Liver (tissue), 9 donors: ENCODE measurements around the gene BCAS1. TPM values are rescaled to one million over a fixed set of nuclear protein-coding genes. Genes with fewer than 3 reads are reported as not detected.

Experiments used
- DNase-seq: peaks from one replicate; pipeline ENCODE4 v3.0.0-alpha.2; 2017; ENCODE audit warnings: low spot score
- H3K27ac ChIP-seq, 2 donors: one replicate each; pipeline ENCODE4 v1.7.0; 2013; ENCODE audit warnings: inconsistent platforms in 2 of 2, low read length in 2 of 2, control low read depth in 1 of 2, low read depth in 1 of 2, mild to moderate bottlenecking in 1 of 2
- H3K27me3 ChIP-seq, 4 donors: one replicate each; pipeline versions ENCODE4 v1.6.1 to v1.7.0; 2013; ENCODE audit warnings: low read length in 3 of 4, inconsistent platforms in 1 of 4, mild to moderate bottlenecking in 1 of 4, moderate library complexity in 1 of 4; ENCODE audit not compliant: control insufficient read depth in 4 of 4, insufficient read depth in 4 of 4
- H3K36me3 ChIP-seq, 4 donors: one replicate each; pipeline versions ENCODE4 v1.6.1 to v1.7.0; 2013; ENCODE audit warnings: low read length in 3 of 4, mild to moderate bottlenecking in 3 of 4, low read depth in 1 of 4, moderate library complexity in 1 of 4; ENCODE audit not compliant: control insufficient read depth in 4 of 4, insufficient read depth in 3 of 4
- H3K4me1 ChIP-seq, 4 donors: one replicate each; pipeline versions ENCODE4 v1.6.1 to v1.7.0; 2013; ENCODE audit warnings: low read length in 3 of 4, mild to moderate bottlenecking in 3 of 4, moderate library complexity in 1 of 4; ENCODE audit not compliant: control insufficient read depth in 4 of 4, insufficient read depth in 4 of 4
- H3K4me3 ChIP-seq, 3 donors: one replicate each; pipeline versions ENCODE4 v1.6.1 to v1.7.0; 2013; ENCODE audit warnings: low read length in 3 of 3, control low read depth in 1 of 3, low read depth in 1 of 3, mild to moderate bottlenecking in 1 of 3
- H3K9ac ChIP-seq, 2 donors: one replicate each; pipeline ENCODE4 v1.7.0; 2013; ENCODE audit warnings: low read length in 2 of 2, mild to moderate bottlenecking in 2 of 2, moderate library complexity in 2 of 2, control low read depth in 1 of 2, low read depth in 1 of 2
- H3K9me3 ChIP-seq, 4 donors: one replicate each; pipeline versions ENCODE4 v1.6.1 to v1.7.0; 2013; ENCODE audit warnings: low read length in 3 of 4; ENCODE audit not compliant: control insufficient read depth in 4 of 4
- EGR1 ChIP-seq, 2 donors: IDR thresholded peaks; 2 replicates each; pipeline ENCODE4 v1.6.1; 2016 to 2018; ENCODE audit warnings: antibody characterized with exemption in 2 of 2, low read depth in 2 of 2
- FOXA2 ChIP-seq: IDR thresholded peaks from 2 replicates; pipeline ENCODE4 v1.6.1; 2016; ENCODE audit warnings: antibody characterized with exemption
- GABPA ChIP-seq, 2 donors: IDR thresholded peaks in 1 of 2; conservative IDR thresholded peaks in 1 of 2; 2 replicates each; pipeline ENCODE4 v1.6.1; 2016; ENCODE audit warnings: antibody characterized with exemption in 2 of 2, mild to moderate bottlenecking in 1 of 2, moderate library complexity in 1 of 2
- HNF4A ChIP-seq, 2 donors: conservative IDR thresholded peaks; 2 replicates each; pipeline ENCODE4 v1.6.1; 2016; ENCODE audit warnings: antibody characterized with exemption in 2 of 2, mild to moderate bottlenecking in 2 of 2
- HNF4G ChIP-seq: IDR thresholded peaks from 2 replicates; pipeline ENCODE4 v1.6.1; 2016; ENCODE audit warnings: antibody characterized with exemption
- JUND ChIP-seq, 2 donors: IDR thresholded peaks; 2 replicates each; pipeline ENCODE4 v1.6.1; 2016; ENCODE audit warnings: antibody characterized with exemption in 2 of 2
- MAX ChIP-seq: IDR thresholded peaks from 2 replicates; pipeline ENCODE4 v1.6.1; 2016; ENCODE audit warnings: antibody characterized with exemption
- NR2F2 ChIP-seq: IDR thresholded peaks from 2 replicates; pipeline ENCODE4 v1.6.1; 2016; ENCODE audit warnings: antibody characterized with exemption
- RAD21 ChIP-seq, 2 donors: IDR thresholded peaks; 2 replicates each; pipeline ENCODE4 v1.6.1; 2016; ENCODE audit warnings: antibody characterized with exemption in 2 of 2, mild to moderate bottlenecking in 2 of 2
- RXRA ChIP-seq, 2 donors: IDR thresholded peaks; 2 replicates each; pipeline ENCODE4 v1.6.1; 2017 to 2018; ENCODE audit warnings: antibody characterized with exemption in 2 of 2, mild to moderate bottlenecking in 1 of 2
- SP1 ChIP-seq: IDR thresholded peaks from 2 replicates; pipeline ENCODE4 v1.6.1; 2018; ENCODE audit warnings: antibody characterized with exemption, mild to moderate bottlenecking
- TAF1 ChIP-seq: conservative IDR thresholded peaks from 2 replicates; pipeline ENCODE4 v1.6.1; 2016; ENCODE audit warnings: antibody characterized with exemption, mild to moderate bottlenecking
- YY1 ChIP-seq: IDR thresholded peaks from 2 replicates; pipeline ENCODE4 v1.6.1; 2016; ENCODE audit warnings: antibody characterized with exemption, mild to moderate bottlenecking
- ZBTB33 ChIP-seq: IDR thresholded peaks from 2 replicates; pipeline ENCODE4 v1.6.1; 2016; ENCODE audit warnings: antibody characterized with exemption
- WGBS: extraction: QIAGEN DNeasy Blood & Tissue Kit; methylation state at CpG from one replicate; pipeline ENCODE4 v1.1.7; 2013; 5-methylcytosine and 5-hydroxymethylcytosine counted together
- polyA plus RNA-seq, 2 donors: library from polyadenylated mRNA; stranded (reverse) in 1 of 2; unstranded in 1 of 2; fragments of 200-250 nt in 1 of 2; fragments of >200 nt in 1 of 2; fragmentation: Nextera tagmentation in 1 of 2; extraction: Ambion mirVana in 1 of 2; gene quantifications; one replicate each; pipeline versions ENCODE4 v1.2.1 to v1.2.3, GENCODE V29; 2013 to 2015
- total RNA-seq, 2 donors: library from RNA; depleted of rRNA; stranded (reverse); fragments of >200 nt; gene quantifications; one replicate each; pipeline ENCODE4 v1.2.3, GENCODE V29; 2014
- TF ChIP-seq, protein P1 (sequence below): IDR thresholded peaks from 2 replicates; pipeline ENCODE4 v1.6.1; 2016; ENCODE audit warnings: antibody characterized with exemption
- TF ChIP-seq, protein P2 (sequence below): fragments of 150-350 bp; IDR thresholded peaks from 2 replicates; pipeline ENCODE4 v1.5.1; 2017; ENCODE audit warnings: improper control_type of control experiment, low read depth, low read length; ENCODE audit not compliant: missing input control
- TF ChIP-seq, protein P3 (sequence below): IDR thresholded peaks from 2 replicates; pipeline ENCODE4 v1.6.1; 2016; ENCODE audit warnings: antibody characterized with exemption, mild to moderate bottlenecking
- donor health status: healthy.
- donor health status: healthy.
- donor health status: healthy.
- donor health status: healthy.
- donor health status: healthy.

BCAS1 gene
- total and polyA plus RNA-seq, 4 donors, result under 0.01 to 0.93 (median 0.04) TPM

DNA sequence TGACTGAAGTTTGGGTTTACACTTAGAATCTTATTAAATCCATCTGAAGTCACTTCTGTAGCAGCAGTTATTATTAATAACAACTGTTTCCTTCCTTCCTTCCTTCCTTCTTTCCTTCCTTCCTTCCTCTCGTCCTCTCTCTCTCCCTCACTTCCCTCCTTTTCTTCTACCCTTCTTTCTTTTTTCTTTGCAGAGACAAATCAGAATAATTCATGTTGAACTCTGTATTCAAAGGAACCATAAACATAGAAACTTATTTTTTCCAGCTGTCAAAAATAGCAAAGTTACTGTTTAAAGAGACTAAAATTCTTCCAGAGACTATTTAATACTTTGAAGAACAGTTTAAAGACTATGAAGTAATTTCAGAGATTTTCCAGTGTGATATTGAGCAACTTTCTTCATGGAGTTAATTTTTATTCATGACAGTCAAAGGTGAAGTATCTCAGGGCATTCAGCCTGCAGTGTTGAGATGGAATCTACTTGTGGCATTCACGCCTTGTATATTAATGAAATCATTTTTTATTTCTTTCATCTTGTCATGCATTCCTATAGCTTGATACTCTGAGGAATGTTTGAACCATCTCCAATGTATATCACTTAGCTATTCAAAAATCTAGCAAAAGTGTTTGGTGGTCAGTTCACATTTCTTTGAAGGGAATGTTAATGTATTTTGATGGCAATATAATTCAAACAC lies 109.7 kb downstream of the BCAS1 start:
- no peaks in the 10 kb centered on the region for H3K36me3 ChIP-seq
- DNase-seq, result no peak
- H3K4me1 ChIP-seq, result peaks cover 0 to 5% (median 0%) of the 10 kb centered on the region in 4 donors
- H3K27me3 ChIP-seq, result no peaks in the 10 kb centered on the region
- H3K9ac ChIP-seq, result no peak overlapping the region
- no peaks in the 10 kb centered on the region for H3K9me3 ChIP-seq
- no peak overlapping the region for H3K4me3 ChIP-seq
- TF ChIP-seq FOXA2 (no peak), ZBTB33 (no peak), EGR1 (IDR thresholded peaks at IDR 0.05; ENCODE audit: low read depth in 2 of 2) (no peak), HNF4A (conservative IDR thresholded peaks at IDR 0.05) (peak in 1 of 2 donors; percentile 4)
- WGBS, result 52% methylated on average over 2 of the region's 2 CpGs
- H3K27ac ChIP-seq, result no peak overlapping the region

DNA sequence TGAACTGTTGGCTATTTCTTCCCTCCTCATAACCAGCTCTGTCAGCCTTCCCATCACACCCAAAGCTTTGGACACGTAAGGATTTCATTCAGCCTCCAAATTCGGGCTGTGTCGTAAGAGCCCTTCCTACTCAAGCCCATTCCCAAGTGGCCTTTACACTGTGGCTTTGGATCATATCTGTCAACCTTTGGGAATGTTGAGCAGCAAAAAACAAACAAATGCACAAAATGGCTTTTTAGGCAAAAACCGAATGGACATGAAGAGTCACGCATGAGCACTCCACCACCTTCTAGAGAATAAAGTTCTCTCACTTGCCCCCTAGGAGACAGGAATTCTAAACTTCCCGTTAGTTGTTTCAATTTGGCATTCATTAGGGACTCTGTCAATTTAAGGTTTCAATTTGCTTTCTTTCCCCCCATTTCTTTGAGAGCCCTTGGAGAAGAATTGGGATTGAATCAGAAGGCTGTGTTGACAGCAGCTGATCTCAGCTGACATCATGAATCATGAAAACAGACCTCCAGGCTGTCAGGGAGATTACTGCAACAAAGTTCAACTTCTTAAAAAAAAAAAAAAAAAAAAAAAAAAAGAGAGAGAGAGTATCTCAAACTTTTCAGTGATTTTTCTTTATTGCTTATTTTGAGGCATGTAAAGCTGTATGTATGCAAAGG lies 110.3 kb downstream of the BCAS1 start:
- Histone ChIP-seq H3K27me3 (no peaks in the 10 kb centered on the region), H3K36me3 (no peaks in the 10 kb centered on the region), H3K4me1 (peaks cover 0 to 5% (median 0%) of the 10 kb centered on the region in 4 donors), H3K4me3 (no peak overlapping the region), H3K9me3 (no peaks in the 10 kb centered on the region), H3K27ac (no peak overlapping the region), H3K9ac (no peak overlapping the region)
- WGBS, result 85% methylated on average over 6 of the region's 6 CpGs
- no peak for DNase-seq
- TF ChIP-seq YY1 (no peak), RAD21 (IDR thresholded peaks at IDR 0.05) (no peak), SP1 (no peak), JUND (IDR thresholded peaks at IDR 0.05) (no peak), EGR1 (IDR thresholded peaks at IDR 0.05; ENCODE audit: low read depth in 2 of 2) (no peak), FOXA2 (no peak), TAF1 (no peak), RXRA (IDR thresholded peaks at IDR 0.05) (no peak), GABPA (IDR thresholded peaks at IDR 0.05 in 1 of 2, conservative IDR thresholded peaks at IDR 0.05 in 1 of 2) (no peak), HNF4G (no peak), HNF4A (conservative IDR thresholded peaks at IDR 0.05) (no peak), ZBTB33 (no peak), MAX (no peak), NR2F2 (no peak)
- TF ChIP-seq, protein P1, sequence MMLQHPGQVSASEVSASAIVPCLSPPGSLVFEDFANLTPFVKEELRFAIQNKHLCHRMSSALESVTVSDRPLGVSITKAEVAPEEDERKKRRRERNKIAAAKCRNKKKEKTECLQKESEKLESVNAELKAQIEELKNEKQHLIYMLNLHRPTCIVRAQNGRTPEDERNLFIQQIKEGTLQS, result no peak
- TF ChIP-seq, protein P2, sequence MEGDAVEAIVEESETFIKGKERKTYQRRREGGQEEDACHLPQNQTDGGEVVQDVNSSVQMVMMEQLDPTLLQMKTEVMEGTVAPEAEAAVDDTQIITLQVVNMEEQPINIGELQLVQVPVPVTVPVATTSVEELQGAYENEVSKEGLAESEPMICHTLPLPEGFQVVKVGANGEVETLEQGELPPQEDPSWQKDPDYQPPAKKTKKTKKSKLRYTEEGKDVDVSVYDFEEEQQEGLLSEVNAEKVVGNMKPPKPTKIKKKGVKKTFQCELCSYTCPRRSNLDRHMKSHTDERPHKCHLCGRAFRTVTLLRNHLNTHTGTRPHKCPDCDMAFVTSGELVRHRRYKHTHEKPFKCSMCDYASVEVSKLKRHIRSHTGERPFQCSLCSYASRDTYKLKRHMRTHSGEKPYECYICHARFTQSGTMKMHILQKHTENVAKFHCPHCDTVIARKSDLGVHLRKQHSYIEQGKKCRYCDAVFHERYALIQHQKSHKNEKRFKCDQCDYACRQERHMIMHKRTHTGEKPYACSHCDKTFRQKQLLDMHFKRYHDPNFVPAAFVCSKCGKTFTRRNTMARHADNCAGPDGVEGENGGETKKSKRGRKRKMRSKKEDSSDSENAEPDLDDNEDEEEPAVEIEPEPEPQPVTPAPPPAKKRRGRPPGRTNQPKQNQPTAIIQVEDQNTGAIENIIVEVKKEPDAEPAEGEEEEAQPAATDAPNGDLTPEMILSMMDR, result no peak
- TF ChIP-seq, protein P3, sequence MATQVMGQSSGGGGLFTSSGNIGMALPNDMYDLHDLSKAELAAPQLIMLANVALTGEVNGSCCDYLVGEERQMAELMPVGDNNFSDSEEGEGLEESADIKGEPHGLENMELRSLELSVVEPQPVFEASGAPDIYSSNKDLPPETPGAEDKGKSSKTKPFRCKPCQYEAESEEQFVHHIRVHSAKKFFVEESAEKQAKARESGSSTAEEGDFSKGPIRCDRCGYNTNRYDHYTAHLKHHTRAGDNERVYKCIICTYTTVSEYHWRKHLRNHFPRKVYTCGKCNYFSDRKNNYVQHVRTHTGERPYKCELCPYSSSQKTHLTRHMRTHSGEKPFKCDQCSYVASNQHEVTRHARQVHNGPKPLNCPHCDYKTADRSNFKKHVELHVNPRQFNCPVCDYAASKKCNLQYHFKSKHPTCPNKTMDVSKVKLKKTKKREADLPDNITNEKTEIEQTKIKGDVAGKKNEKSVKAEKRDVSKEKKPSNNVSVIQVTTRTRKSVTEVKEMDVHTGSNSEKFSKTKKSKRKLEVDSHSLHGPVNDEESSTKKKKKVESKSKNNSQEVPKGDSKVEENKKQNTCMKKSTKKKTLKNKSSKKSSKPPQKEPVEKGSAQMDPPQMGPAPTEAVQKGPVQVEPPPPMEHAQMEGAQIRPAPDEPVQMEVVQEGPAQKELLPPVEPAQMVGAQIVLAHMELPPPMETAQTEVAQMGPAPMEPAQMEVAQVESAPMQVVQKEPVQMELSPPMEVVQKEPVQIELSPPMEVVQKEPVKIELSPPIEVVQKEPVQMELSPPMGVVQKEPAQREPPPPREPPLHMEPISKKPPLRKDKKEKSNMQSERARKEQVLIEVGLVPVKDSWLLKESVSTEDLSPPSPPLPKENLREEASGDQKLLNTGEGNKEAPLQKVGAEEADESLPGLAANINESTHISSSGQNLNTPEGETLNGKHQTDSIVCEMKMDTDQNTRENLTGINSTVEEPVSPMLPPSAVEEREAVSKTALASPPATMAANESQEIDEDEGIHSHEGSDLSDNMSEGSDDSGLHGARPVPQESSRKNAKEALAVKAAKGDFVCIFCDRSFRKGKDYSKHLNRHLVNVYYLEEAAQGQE, result no peak
